Hepatocyte (in vitro differentiated cells): ENCODE results near the gene SLC4A7.

Experiments used
- EZH2 ChIP-seq: fragments of 200-600 bp; sonication (generic); IDR thresholded peaks from 2 replicates; pipeline ENCODE4 v1.6.1; 2016; ENCODE audit warnings: antibody characterized with exemption, mild to moderate bottlenecking, borderline replicate concordance
- TF ChIP-seq, protein P1 (sequence below): fragments of 200-600 bp; sonication (generic); IDR thresholded peaks from 2 replicates; pipeline ENCODE4 v1.5.1; 2016; ENCODE audit warnings: antibody characterized with exemption, mild to moderate bottlenecking; ENCODE audit not compliant: poor library complexity

- TF ChIP-seq, protein P1, sequence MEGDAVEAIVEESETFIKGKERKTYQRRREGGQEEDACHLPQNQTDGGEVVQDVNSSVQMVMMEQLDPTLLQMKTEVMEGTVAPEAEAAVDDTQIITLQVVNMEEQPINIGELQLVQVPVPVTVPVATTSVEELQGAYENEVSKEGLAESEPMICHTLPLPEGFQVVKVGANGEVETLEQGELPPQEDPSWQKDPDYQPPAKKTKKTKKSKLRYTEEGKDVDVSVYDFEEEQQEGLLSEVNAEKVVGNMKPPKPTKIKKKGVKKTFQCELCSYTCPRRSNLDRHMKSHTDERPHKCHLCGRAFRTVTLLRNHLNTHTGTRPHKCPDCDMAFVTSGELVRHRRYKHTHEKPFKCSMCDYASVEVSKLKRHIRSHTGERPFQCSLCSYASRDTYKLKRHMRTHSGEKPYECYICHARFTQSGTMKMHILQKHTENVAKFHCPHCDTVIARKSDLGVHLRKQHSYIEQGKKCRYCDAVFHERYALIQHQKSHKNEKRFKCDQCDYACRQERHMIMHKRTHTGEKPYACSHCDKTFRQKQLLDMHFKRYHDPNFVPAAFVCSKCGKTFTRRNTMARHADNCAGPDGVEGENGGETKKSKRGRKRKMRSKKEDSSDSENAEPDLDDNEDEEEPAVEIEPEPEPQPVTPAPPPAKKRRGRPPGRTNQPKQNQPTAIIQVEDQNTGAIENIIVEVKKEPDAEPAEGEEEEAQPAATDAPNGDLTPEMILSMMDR, result no peak
- TF ChIP-seq EZH2, result no peak
Observed at GRCh38 chr3:27509376-27509775, 25.2 kb upstream of the SLC4A7 start.
